Bronchial epithelial cell (primary cell): ENCODE measurements around the gene SH3BGRL3. TPM values are rescaled to one million over a fixed set of nuclear protein-coding genes. Genes with fewer than 3 reads are reported as not detected.

ENCODE experiments used
- DNase-seq: peaks from one replicate; pipeline ENCODE4 v3.0.0-alpha.2; 2010; ENCODE audit warnings: low read depth
- FAIRE-seq: peaks from 2 replicates; lab custom pipeline; 2011; peaks lifted over from hg19 to GRCh38; lab: Jason Lieb, UNC
- H3K27me3 ChIP-seq: 2 replicates; pipeline ENCODE4 v1.5.1; 2011; ENCODE audit warnings: low read length; ENCODE audit not compliant: control insufficient read depth, insufficient read depth
- H3K36me3 ChIP-seq: 2 replicates; pipeline ENCODE4 v1.5.1; 2011; ENCODE audit warnings: low read length; ENCODE audit not compliant: control insufficient read depth, insufficient read depth
- H3K4me3 ChIP-seq: 2 replicates; pipeline ENCODE4 v1.5.1; 2011; ENCODE audit warnings: mild to moderate bottlenecking, low read depth, low read length, control low read depth
- total RNA-seq: library from RNA; depleted of rRNA; stranded (reverse); fragments of >200 nt; gene quantifications from 2 replicates; pipeline ENCODE4 v1.2.1, GENCODE V29; 2014
- TF ChIP-seq, protein P1 (sequence below): IDR thresholded peaks from 2 replicates; pipeline ENCODE4 v1.5.1; 2011; ENCODE audit warnings: mild to moderate bottlenecking, moderate library complexity, low read length, control low read depth, inconsistent platforms; ENCODE audit not compliant: insufficient read depth, severe bottlenecking

SH3BGRL3 gene
- total RNA-seq, 1 donor from 2014 or later = 14.5 TPM

DNA sequence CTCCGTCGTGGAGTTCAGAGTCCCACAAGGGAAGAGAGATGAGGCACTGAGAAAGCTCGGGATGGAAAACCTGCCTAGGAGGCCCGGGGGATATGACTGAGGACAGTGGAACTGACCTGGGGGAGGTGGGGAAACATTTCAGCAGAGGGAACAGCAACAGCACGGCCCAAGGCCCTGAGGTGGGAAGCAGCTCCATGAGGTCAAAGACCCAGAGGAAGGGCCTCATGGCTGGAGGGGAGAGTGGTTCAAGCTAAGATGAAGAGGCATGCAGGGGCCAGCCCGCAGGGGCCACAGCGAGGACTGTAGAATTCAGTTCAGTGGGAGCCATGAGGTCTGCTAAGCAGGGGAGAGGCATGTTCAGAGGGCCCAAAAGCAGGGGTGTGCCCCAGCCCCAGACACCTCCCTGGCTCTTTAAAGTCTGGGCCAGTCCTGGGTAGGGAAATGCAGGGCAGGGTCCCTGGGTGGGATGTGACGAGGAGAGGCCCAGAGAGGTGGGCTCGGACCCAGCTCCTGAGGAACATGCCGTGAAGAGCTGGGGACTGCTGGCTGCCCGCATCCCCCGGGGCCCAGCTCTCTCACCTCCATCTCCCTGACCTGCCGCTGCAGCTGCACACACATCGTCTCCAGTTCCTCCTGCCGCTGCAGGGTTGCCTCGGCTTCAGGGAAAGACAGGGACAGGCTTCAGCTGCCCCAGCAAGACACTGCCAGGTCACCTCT, 16.6 kb downstream of the SH3BGRL3 start:
- FAIRE-seq (no peak), DNase-seq (no peak)
- Histone ChIP-seq H3K4me3 (no peak overlapping the region), H3K36me3 (no peaks in the 10 kb centered on the region), H3K27me3 (no peaks in the 10 kb centered on the region)
- TF ChIP-seq, protein P1, sequence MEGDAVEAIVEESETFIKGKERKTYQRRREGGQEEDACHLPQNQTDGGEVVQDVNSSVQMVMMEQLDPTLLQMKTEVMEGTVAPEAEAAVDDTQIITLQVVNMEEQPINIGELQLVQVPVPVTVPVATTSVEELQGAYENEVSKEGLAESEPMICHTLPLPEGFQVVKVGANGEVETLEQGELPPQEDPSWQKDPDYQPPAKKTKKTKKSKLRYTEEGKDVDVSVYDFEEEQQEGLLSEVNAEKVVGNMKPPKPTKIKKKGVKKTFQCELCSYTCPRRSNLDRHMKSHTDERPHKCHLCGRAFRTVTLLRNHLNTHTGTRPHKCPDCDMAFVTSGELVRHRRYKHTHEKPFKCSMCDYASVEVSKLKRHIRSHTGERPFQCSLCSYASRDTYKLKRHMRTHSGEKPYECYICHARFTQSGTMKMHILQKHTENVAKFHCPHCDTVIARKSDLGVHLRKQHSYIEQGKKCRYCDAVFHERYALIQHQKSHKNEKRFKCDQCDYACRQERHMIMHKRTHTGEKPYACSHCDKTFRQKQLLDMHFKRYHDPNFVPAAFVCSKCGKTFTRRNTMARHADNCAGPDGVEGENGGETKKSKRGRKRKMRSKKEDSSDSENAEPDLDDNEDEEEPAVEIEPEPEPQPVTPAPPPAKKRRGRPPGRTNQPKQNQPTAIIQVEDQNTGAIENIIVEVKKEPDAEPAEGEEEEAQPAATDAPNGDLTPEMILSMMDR = no peak

DNA sequence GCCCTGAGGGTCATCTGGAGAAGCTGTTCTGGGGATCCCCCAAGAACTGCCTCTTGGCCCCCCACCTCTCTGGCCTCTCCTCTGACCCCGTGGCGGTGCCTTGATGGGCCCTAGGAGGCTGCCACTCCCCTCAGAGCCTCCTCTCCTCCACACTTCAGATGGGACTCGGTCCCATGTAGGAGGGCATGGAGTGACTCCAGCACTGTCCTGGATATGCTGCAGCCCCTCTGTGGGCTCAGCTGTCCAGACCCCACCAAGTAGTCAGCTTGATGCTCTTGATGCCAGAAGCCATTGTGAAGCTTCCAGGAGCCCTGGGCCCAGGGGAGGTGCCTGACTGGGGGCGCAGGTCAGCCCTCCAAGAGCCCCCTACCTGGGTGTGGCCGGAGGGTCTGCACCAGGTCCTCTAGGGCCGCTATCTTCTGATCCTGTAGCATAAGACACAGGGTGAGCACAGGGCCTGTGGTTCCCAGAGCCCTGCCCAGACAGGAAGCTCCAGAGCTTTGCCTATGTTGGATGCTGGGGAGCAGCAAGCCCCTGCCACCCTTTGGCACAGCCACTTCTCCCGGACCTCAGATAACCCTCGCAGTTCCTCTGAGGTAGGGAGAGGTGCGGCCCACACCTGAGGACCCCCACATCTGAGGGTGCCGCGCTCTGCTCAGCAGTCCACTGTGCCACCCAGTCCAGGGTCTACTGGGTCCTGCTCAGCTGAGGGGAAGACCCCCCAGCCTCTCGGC, 17.3 kb downstream of the SH3BGRL3 start:
- Histone ChIP-seq H3K36me3 (no peaks in the 10 kb centered on the region), H3K4me3 (no peak overlapping the region), H3K27me3 (no peaks in the 10 kb centered on the region)
- no peak for FAIRE-seq
- TF ChIP-seq, protein P1 = no peak
- DNase-seq = no peak

DNA sequence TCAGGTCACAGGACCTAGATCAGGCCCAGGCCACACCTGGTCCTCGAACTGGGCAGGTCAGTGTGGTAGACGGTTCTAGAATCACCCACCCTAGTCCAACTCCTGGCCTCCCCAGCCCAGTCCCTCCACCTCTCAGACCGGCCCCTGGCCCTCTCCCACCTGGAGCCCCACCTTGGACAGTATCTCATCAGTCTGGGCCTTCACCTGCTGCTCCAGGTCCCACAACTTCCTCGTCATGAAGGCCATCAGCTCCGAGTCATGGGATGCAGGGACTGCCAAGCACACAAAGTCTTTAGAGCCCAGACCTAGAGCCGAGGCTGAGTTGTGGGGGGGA, 17.9 kb downstream of the SH3BGRL3 start:
- DNase-seq (no peak), FAIRE-seq (no peak)
- TF ChIP-seq, protein P1 = no peak
- Histone ChIP-seq H3K36me3 (no peaks in the 10 kb centered on the region), H3K27me3 (no peaks in the 10 kb centered on the region), H3K4me3 (no peak overlapping the region)

DNA sequence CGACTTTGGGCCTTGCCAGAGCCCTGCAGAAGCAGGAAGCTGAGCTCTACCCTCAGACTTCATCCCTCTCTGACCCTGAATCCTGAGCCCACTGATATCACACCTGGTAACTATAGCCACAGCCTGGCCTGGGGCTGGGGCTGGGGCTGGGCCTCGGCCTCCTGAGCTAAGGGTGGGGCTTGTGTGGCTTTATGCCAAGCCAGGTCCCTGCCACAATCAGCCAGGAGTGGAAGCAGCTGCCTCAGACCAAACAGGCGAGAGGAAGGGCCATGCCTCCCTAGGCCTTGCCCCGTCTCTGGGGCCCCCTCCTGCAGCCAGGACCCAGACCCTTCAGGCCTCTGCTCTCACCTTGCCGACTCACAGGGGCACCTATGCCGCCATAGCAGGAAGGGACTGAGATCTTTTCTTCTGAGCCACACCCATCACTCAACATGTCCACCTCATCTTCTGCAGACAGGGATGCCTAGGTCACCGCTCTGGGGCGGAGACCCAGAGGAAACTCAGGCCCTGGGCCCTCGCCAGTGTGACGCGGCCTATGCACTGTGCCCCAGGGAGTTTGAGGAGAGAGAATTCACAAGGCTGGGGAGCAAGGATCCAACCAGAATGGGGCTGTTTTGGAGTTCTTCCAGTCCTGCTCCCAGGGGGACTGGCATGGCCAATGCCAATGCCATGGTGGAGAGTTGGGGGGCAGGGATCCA, 20.8 kb downstream of the SH3BGRL3 start:
- TF ChIP-seq, protein P1 = no peak
- H3K4me3 ChIP-seq = no peak overlapping the region
- FAIRE-seq = no peak
- H3K36me3 ChIP-seq = no peaks in the 10 kb centered on the region
- no peaks in the 10 kb centered on the region for H3K27me3 ChIP-seq
- no peak for DNase-seq

DNA sequence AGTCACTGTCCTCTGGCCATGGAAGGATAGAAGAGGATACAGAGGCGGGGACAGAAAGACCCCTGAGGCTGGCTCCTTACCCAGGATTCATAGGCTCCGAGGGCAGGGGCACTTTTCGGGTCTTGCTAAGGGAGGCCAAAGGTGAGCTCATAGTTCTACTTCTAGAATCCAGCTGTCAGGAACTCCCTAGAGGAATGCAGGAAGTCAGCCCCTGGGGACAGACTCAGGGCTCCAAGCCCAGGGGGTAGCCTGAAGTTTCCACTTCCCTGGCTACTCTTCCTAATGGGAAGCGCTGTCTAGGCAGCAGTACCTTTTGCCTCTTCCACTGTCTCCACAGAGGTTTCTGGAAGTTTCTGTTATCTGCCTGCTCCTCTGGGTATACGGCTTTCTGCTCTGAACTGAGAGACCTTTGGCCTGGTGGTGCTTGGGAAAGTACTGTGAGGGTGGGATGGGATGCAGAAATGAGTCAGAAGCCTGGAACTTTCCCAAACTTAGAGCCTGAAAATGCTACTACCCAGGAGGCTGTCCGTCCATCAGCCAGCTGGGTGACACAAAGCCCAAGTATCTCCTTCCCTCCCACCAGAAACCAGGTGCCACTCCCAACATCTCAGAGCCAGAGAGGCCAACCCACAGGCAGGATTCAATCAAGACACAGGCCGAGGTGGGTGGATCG, 23.0 kb downstream of the SH3BGRL3 start:
- no peaks in the 10 kb centered on the region for H3K36me3 ChIP-seq
- no peak for DNase-seq
- H3K4me3 ChIP-seq = no peak overlapping the region
- no peaks in the 10 kb centered on the region for H3K27me3 ChIP-seq
- no peak for FAIRE-seq
- TF ChIP-seq, protein P1 = no peak
